NCI-H2196 treated with DMSO at 0.1 percent for 48 hours (cell line): Measurements from ENCODE around the gene RCOR3.
A peak's percentile ranks its signal among the peaks of the same experiment; 100 is the strongest.
"Not testable (repeated sequence)": the region's sequence is repeated elsewhere in the genome, so short reads cannot be mapped to it uniquely, and the experiment has no call there.

ENCODE experiments used
- DNase-seq: peaks from one replicate; lab custom pipeline; 2025; ENCODE audit not compliant: unreplicated experiment; lab: John Stamatoyannopoulos, UW

Gene RCOR3

GRCh38 chr1:211337430-211338223 is 78.5 kb downstream of the RCOR3 start:
- no peak for DNase-seq

GRCh38 chr1:211338224-211338620 is 79.1 kb downstream of the RCOR3 start:
- no peak for DNase-seq

- no peak for DNase-seq
These were observed 80.5 kb downstream of the RCOR3 start for GRCh38 chr1:211339631-211340041.

- no peak for DNase-seq
These were observed 81.7 kb downstream of the RCOR3 start for GRCh38 chr1:211340622-211341507.

DNA sequence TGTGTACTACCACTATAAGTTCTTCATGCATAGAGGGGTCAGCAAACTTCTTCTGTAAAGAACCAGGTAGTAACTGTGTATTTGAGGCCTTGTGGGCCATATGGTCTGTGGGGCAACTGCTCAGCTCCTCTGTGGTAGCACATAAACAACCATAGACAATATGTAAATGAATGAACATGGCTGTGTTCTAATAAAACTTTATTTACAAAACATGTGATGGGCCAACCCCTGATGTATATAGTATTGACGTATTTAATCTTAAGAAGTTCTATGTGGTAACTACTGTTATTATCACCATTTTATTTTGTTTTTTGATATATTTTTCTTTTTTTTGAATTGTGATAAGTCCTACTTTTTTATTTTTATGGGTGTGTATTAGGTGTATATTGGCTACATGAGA is 82.8 kb downstream of the RCOR3 start:
- DNase-seq = no peak

DNA sequence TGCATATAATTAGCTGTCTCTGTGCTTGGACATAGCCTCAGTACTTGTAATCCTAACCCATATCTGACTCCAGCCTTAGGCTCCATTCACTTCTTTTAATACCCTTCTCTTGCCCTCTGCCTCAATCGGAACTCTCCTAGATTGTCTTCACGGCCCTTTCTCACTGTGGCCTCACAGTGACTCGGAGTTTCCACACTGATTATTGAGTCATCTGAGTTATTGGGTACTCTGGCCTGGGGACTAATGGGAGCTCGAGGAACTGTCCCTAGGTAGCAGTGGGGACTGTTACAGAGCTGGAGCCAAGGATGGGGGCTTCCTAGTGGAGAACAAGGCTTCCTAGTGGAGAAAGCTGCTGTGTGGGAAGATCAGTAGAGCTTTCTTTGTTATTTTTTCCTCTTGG is 84.4 kb downstream of the RCOR3 start:
- no peak for DNase-seq

- no peak for DNase-seq
These were observed 85.0 kb downstream of the RCOR3 start for GRCh38 chr1:211344152-211344618.

GRCh38 chr1:211345719-211346118 is 86.6 kb downstream of the RCOR3 start:
- DNase-seq = peak; percentile 41

DNA sequence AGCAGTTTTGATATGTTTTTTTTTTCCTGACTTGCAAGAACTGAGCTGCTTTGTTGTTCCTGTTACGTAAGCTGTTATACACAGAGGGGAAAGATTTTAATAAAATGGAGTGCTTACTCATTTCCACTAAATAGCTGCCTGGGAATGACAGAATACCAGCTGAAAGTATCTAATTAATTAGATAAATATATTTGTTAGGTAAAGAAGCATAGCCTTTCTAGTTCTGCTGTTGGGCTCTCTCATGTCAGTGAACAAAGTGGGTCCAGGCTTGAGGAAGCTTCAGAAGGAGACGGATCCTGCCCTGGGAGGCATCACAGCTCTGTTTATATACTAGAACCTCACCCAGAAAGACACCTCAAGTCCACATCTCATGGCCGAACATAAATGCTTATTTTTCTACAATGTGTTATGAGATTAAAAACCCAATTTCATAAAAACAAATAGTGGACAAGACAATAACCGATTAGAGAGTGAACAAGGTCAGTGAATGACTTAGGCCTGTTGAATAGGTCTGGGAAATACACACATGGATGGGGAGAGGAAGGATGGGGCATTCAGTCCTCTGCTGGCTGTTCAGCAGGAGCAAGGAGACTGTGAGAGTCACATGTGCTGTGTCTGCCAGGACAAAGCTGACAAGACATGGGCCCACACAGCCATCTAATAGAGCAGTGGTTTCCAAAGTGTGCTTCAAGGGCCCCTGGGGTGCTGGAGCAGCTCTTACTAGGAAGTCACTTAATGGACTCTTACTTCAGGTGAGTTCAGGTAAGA is 88.1 kb downstream of the RCOR3 start:
- DNase-seq = no peak

- DNase-seq = no peak
These were observed 89.4 kb downstream of the RCOR3 start for GRCh38 chr1:211348547-211348946.

DNA sequence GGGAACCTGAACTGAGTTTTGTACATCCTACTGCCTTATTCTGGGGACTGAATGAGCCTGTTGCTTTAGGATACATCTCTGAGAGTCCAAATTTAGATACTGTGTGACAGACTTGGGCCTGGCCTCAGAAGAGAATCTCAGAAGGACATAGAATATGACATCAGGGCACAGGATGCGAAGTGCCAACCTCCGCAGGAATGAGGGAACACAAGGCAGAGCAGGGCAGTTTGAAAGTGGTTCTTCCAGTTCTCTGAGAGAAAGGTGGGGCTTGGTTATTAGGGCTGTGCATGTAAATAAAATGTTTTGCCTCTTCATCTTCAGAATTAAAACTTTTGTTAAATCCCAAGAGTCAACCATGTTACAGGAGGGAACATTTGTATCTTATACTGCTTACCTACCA is 90.6 kb downstream of the RCOR3 start:
- DNase-seq = no peak

DNA sequence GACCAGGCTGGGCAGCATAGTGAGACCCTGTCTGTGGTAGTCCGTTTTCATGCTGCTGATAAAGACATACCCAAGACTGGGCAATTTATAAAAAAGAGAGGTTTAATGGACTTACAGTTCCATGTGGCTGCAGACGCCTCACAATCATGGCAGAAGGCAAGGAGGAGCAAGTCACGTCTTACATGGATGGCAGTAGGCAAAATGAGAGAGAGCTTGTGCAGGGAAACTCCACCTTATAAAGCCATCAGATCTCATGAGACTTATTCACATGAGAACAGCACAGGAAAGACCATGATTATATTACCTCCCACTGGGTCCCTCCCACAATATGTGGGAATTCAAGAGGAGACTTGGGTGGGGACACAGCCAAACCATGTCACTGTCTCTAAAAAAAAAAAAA is 92.9 kb downstream of the RCOR3 start:
- DNase-seq = not testable (repeated sequence)

GRCh38 chr1:211352465-211352864 is 93.3 kb downstream of the RCOR3 start:
- DNase-seq = no peak

- no peak for DNase-seq
These were observed 93.9 kb downstream of the RCOR3 start for GRCh38 chr1:211352985-211353515.

- no peak for DNase-seq
These were observed 94.5 kb downstream of the RCOR3 start for GRCh38 chr1:211353562-211354212.

- no peak for DNase-seq
These were observed 96.7 kb downstream of the RCOR3 start for GRCh38 chr1:211355873-211356272.

DNA sequence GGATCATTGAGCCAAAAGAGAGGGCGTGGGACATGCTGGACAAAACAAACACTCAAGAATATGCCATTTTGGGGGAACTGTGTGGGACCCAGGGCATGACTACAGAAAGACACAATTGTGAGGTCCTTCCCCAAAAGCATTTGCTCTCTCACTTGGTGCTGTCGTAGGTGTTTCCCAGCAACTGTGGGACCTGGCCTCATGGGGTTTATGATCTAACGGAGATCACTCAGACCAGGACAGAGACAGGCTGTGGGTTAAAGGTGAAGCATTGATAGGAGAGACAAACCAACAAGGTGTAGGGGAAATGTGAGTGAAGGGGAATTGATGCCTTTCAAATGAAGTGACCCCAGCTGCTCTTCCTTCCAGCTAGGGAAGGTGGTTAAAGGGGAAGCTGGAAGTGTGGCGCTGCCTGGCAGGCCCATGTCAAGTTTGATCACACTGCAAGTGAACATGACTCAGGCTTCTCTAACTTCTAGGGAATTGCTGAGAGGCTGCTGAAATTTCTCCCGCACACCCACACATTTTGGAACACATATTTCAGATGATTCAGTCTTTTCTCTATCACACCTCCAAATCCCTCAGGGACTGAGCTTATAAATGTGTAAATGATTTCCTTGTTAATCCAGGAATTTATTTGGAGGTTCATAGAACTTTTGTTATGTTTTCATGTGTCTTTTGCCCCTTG is 97.7 kb downstream of the RCOR3 start:
- no peak for DNase-seq

- DNase-seq = no peak
These were observed 99.5 kb downstream of the RCOR3 start for GRCh38 chr1:211358685-211359084.

DNA sequence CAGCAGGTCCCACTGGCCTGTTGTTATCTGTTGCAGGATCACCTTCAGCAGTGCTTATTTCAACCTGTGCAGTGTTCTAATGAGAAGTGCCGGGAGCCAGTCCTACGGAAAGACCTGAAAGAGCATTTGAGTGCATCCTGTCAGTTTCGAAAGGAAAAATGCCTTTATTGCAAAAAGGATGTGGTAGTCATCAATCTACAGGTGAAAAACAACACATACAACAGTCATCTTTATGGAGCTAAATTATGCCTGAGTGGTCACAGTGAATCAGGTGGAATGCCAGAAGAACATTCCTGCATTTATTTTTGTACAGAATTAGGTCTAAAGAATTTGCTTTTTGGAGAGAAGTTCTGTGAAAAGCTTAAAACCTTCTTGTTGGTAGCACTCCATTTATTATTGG is 100.7 kb downstream of the RCOR3 start:
- DNase-seq = no peak

DNA sequence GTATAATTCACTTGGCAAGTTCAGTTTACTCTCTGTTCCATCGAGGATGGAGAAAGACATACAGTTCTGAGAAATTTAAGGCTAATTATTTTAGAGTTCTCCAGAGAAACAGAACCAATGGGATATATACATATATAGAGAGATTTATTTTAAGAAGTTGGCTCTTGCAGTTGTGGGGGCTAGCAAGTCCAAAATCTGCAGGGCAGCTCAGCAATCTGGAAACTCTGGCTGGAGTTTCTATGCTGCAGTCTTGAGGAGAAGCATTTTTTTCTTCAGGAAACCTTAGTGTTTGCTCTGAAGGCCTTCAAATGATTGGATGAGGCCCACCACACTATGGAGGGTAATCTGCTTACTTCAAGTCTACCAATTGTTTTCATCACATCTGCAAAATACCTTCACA is 102.0 kb downstream of the RCOR3 start:
- no peak for DNase-seq
